HepG2 (cell line): ENCODE results near the gene CAPN14. TPM values are rescaled to one million over a fixed set of nuclear protein-coding genes. Genes with fewer than 3 reads are reported as not detected.

Source experiments
- ATAC-seq: fragments of 200-7000 bp; cut with Tn5 transposase; 3 replicates; pipeline ENCODE4 v1.9.1; 2020; ENCODE audit warnings: mild to moderate bottlenecking, moderate library complexity
- BruUV-seq: library from RNA; stranded (reverse); fragments of 400-500 nt; replicated peaks from 2 replicates; lab custom pipeline; 2021; lab: Mats Ljungman, UMichigan
- CTCF ChIA-PET: fragments of 300-600 bp; formaldehyde crosslinking; extraction: SDS; loops from one replicate; lab custom pipeline; 2021; ENCODE audit warnings: low total read pairs, inconsistent platforms, low intra/inter-chr PET ratio; lab: Yijun Ruan, JAX
- POLR2A ChIA-PET: fragments of 350-600 bp; sonication (Branson Sonifier 250); formaldehyde crosslinking; loops from one replicate; lab custom pipeline; 2020; ENCODE audit warnings: antibody characterized with exemption, inconsistent platforms; lab: Yijun Ruan, JAX
- DNase-seq: peaks from one replicate; pipeline ENCODE4 v3.0.0-alpha.2; 2015; ENCODE audit warnings: low spot score
- FAIRE-seq: peaks from 3 replicates; lab custom pipeline; 2011; peaks lifted over from hg19 to GRCh38; lab: Jason Lieb, UNC
- H2AFZ ChIP-seq: one replicate; pipeline ENCODE4 v1.6.1; 2011; ENCODE audit warnings: low read length, inconsistent platforms
- H3K27ac ChIP-seq: fragments of 300-600 bp; 3 replicates; pipeline ENCODE4 v1.8.0; 2011; ENCODE audit warnings: mixed run types, mild to moderate bottlenecking, mixed read lengths, low read length, inconsistent platforms; ENCODE audit not compliant: insufficient read depth; ENCODE audit errors: extremely low read length
- H3K27me3 ChIP-seq, 2 experiments: fragments of 200-600 bp in 1 of 2; 2 replicates in 1 of 2; 3 replicates in 1 of 2; pipeline versions ENCODE4 v1.6.0 to v1.8.0; 2011; ENCODE audit warnings: low read length in 2 of 2, mild to moderate bottlenecking in 2 of 2, moderate library complexity in 2 of 2, inconsistent platforms in 1 of 2; ENCODE audit not compliant: insufficient read depth in 2 of 2, control insufficient read depth in 1 of 2
- H3K36me3 ChIP-seq, 2 experiments: fragments of 200-600 bp in 1 of 2; replicated peaks in 1 of 2; 2 replicates in 1 of 2; 3 replicates in 1 of 2; pipeline versions ENCODE4 v1.5.1 to v1.8.0; 2011; ENCODE audit warnings: low read length in 2 of 2, inconsistent platforms in 1 of 2; ENCODE audit not compliant: insufficient read depth in 2 of 2, control insufficient read depth in 1 of 2
- H3K4me1 ChIP-seq: 2 replicates; pipeline ENCODE4 v1.5.1; 2012; ENCODE audit warnings: low read length, inconsistent platforms; ENCODE audit not compliant: insufficient read depth
- H3K4me2 ChIP-seq: 2 replicates; pipeline ENCODE4 v1.6.0; 2011; ENCODE audit warnings: low read depth, low read length, inconsistent platforms
- H3K4me3 ChIP-seq, 3 experiments: fragments of 200-600 bp in 1 of 3; sonication (generic), shearing (Covaris generic) in 1 of 3; replicated peaks in 1 of 3; 2 replicates each; pipeline ENCODE4 v1.5.1; 2011 to 2016; ENCODE audit warnings: low read length in 3 of 3, inconsistent platforms in 2 of 3, low read depth in 2 of 3, mild to moderate bottlenecking in 2 of 3, control low read depth in 1 of 3, mixed read lengths in 1 of 3; ENCODE audit not compliant: insufficient read depth in 1 of 3
- H3K79me2 ChIP-seq: one replicate; pipeline ENCODE4 v1.6.1; 2011; ENCODE audit warnings: low read length, inconsistent platforms; ENCODE audit not compliant: insufficient read depth
- H3K9ac ChIP-seq: 2 replicates; pipeline ENCODE4 v1.6.0; 2011; ENCODE audit warnings: mild to moderate bottlenecking, low read depth, low read length, inconsistent platforms; ENCODE audit not compliant: insufficient read depth
- H3K9me3 ChIP-seq: 2 replicates; pipeline ENCODE4 v1.5.1; 2012; ENCODE audit warnings: mild to moderate bottlenecking, low read length
- H4K20me1 ChIP-seq: 2 replicates; pipeline ENCODE4 v1.6.0; 2011; ENCODE audit warnings: inconsistent platforms, mild to moderate bottlenecking, low read length, moderate library complexity; ENCODE audit not compliant: insufficient read depth
- KLF12 ChIP-seq: sonication (generic); formaldehyde crosslinking; IDR thresholded peaks from 2 replicates; pipeline ENCODE4 v1.4.0; 2020; ENCODE audit warnings: missing genetic modification reagents, borderline replicate concordance
- ZFP37 ChIP-seq: sonication (generic); formaldehyde crosslinking; IDR thresholded peaks from 2 replicates; pipeline ENCODE4 v1.4.0; 2020; ENCODE audit warnings: missing genetic modification reagents, borderline replicate concordance
- ZNF264 ChIP-seq: sonication (generic); formaldehyde crosslinking; IDR thresholded peaks from 2 replicates; pipeline ENCODE4 v1.4.0; 2020; ENCODE audit warnings: missing genetic modification reagents
- ZNF407 ChIP-seq: sonication (generic); formaldehyde crosslinking; IDR thresholded peaks from one replicate; pipeline ENCODE4 v1.5.1; 2020; ENCODE audit warnings: mild to moderate bottlenecking, missing genetic modification reagents; ENCODE audit errors: not compliant biosample characterization
- WGBS: methylation state at CpG from one replicate; pipeline ENCODE4 v1.1.6; 2017; ENCODE audit warnings: low lambda C conversion rate; 5-methylcytosine and 5-hydroxymethylcytosine counted together
- in situ Hi-C: cut with HindIII; loops from 2 replicates; pipeline ENCODE4 v1.10.0; 2017; ENCODE audit warnings: low pct_unique_long_range_greater_than_20kb; ENCODE audit not compliant: extremely low pct_ligation_motif_present
- intact Hi-C: fragments of 100-400 bp; cut with micrococcal nuclease; formaldehyde crosslinking; loops from one replicate; pipeline ENCODE4 v1.10.0; 2022; ENCODE audit not compliant: unreplicated experiment
- polyA plus RNA-seq, 8 experiments: library from polyadenylated mRNA; depleted of rRNA in 3 of 8; stranded (reverse) in 7 of 8; unstranded in 1 of 8; fragments of >200 nt; fragmentation: Illumina TruSeq in 4 of 8; extraction: Trizol in 4 of 8; gene quantifications; 2 replicates each; pipeline versions ENCODE4 v1.2.1 to v1.2.3, GENCODE V29; 2011 to 2016; ENCODE audit warnings: low read depth in 4 of 8, missing spikeins in 1 of 8, mixed read lengths in 1 of 8; ENCODE audit not compliant: insufficient read depth in 1 of 8
- total RNA-seq, 5 experiments: library from RNA; depleted of rRNA; stranded (reverse); fragments of >200 nt; fragmentation: Illumina TruSeq; extraction: Trizol; gene quantifications; 2 replicates each; pipeline ENCODE4 v1.2.3, GENCODE V29; 2016; ENCODE audit warnings: low read depth in 1 of 5

CAPN14 gene
- total and polyA plus RNA-seq, 2 of the 13 experiments (the other 11 are each of a cell fraction or from before 2014, with no cell fraction given) = not detected

DNA sequence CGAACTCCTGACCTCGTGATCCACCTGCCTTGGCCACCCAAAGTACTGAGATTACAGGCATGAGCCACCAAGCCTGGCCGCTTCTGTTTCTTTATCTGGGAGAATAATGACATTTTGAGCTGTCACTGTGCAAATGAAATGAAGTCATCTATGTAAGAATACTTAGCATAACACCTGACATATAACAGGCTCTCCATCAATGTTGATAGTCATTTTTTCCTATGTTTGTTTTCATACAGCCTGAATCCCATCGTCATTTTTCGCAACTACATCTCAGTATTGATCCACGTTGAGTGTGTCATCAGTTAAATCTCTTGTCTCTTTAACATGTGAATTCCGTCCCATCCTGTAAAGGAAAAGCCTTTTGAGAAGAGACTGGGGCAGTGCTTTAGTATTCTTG lies 6.4 kb upstream of the CAPN14 start:
- in situ Hi-C loops = no loop called here
- ChIA-PET CTCF (no interaction called here), POLR2A (no interaction called here)
- no peak overlapping the region for H3K4me3 ChIP-seq
- no peaks in the 10 kb centered on the region for H3K9me3 ChIP-seq
- BruUV-seq = no TSS peak
- 16% methylated on average over 7 of the region's 7 CpGs for WGBS
- FAIRE-seq = no peak
- intact Hi-C loops = loop anchor here (5.0 kb wide), 1 partner anchor 876 kb away; no protein-coding TSS in a partner anchor
- no peak for ATAC-seq
- no peaks in the 10 kb centered on the region for H3K79me2 ChIP-seq
- no peak for DNase-seq
- no peak overlapping the region for H3K9ac ChIP-seq
- peaks cover 0 to 25% of the 10 kb centered on the region in 2 experiments; a peak in 3 of 5 replicates for H3K27me3 ChIP-seq
- no peak overlapping the region for H3K27ac ChIP-seq
- H3K4me2 ChIP-seq = no peak overlapping the region
- TF ChIP-seq ZFP37 (CRISPR knock-in tag) (no peak), ZNF264 (no peak), KLF12 (CRISPR knock-in tag) (no peak), ZNF407 (CRISPR knock-in tag) (no peak)
- no peaks in the 10 kb centered on the region for H3K4me1 ChIP-seq
- no peak overlapping the region for H2AFZ ChIP-seq
- H3K36me3 ChIP-seq = no peaks in the 10 kb centered on the region
- H4K20me1 ChIP-seq = no peaks in the 10 kb centered on the region
